HG03060 (cell line): ENCODE results near the gene ABCE1.
"Not testable (repeated sequence)": the region's sequence is repeated elsewhere in the genome, so short reads cannot be mapped to it uniquely, and the experiment has no call there.

Source experiments
- ATAC-seq: cut with Tn5 transposase; IDR thresholded peaks from one replicate; pipeline ENCODE4 v1.9.1; 2021; ENCODE audit warnings: low read depth, moderate number of reproducible peaks; ENCODE audit not compliant: unreplicated experiment

Gene ABCE1

GRCh38 chr4:145101091-145101490 is 3.0 kb downstream of the ABCE1 start:
- ATAC-seq, result no peak

GRCh38 chr4:145102619-145103018 is 4.5 kb downstream of the ABCE1 start:
- no peak for ATAC-seq

GRCh38 chr4:145103496-145103895 is 5.4 kb downstream of the ABCE1 start:
- no peak for ATAC-seq

GRCh38 chr4:145107126-145107525 is 9.0 kb downstream of the ABCE1 start:
- no peak for ATAC-seq

- no peak for ATAC-seq
Measured at GRCh38 chr4:145108128-145108527, 10.0 kb downstream of the ABCE1 start.

GRCh38 chr4:145125396-145125795 is 27.3 kb downstream of the ABCE1 start:
- no peak for ATAC-seq

- no peak for ATAC-seq
Measured at GRCh38 chr4:145130130-145130529, 32.0 kb downstream of the ABCE1 start.

- ATAC-seq, result no peak
Measured at GRCh38 chr4:145130788-145131399, 32.8 kb downstream of the ABCE1 start.

- no peak for ATAC-seq
Measured at GRCh38 chr4:145131848-145132247, 33.7 kb downstream of the ABCE1 start.

- ATAC-seq, result peak; percentile 82
Measured at GRCh38 chr4:145132511-145133098, 34.5 kb downstream of the ABCE1 start.

GRCh38 chr4:145136219-145136618 is 38.1 kb downstream of the ABCE1 start:
- not testable (repeated sequence) for ATAC-seq

GRCh38 chr4:145148980-145149379 is 50.9 kb downstream of the ABCE1 start:
- no peak for ATAC-seq

- no peak for ATAC-seq
Measured at GRCh38 chr4:145153181-145153903, 55.2 kb downstream of the ABCE1 start.

GRCh38 chr4:145153904-145154298 is 55.8 kb downstream of the ABCE1 start:
- ATAC-seq, result no peak

GRCh38 chr4:145154573-145154972 is 56.5 kb downstream of the ABCE1 start:
- ATAC-seq, result no peak

GRCh38 chr4:145155268-145155870 is 57.3 kb downstream of the ABCE1 start:
- no peak for ATAC-seq

GRCh38 chr4:145156986-145157385 is 58.9 kb downstream of the ABCE1 start:
- ATAC-seq, result no peak

- ATAC-seq, result no peak
Measured at GRCh38 chr4:145161549-145161948, 63.4 kb downstream of the ABCE1 start.

GRCh38 chr4:145167887-145168286 is 69.8 kb downstream of the ABCE1 start:
- no peak for ATAC-seq

GRCh38 chr4:145168581-145169187 is 70.6 kb downstream of the ABCE1 start:
- ATAC-seq, result no peak

- no peak for ATAC-seq
Measured at GRCh38 chr4:145170223-145170622, 72.1 kb downstream of the ABCE1 start.
